Upper lobe of left lung (tissue), 4 donors: ENCODE measurements around the gene TRIOBP.

ENCODE experiments used
- POLR2A ChIP-seq, 4 donors: fragments of 450-650 bp; IDR thresholded peaks; one replicate each; pipeline ENCODE4 v1.5.1; 2016 to 2017; ENCODE audit warnings: antibody characterized with exemption in 4 of 4, mild to moderate bottlenecking in 2 of 4
- POLR2AphosphoS5 ChIP-seq, 2 donors: sonication (generic); formaldehyde crosslinking; IDR thresholded peaks; one replicate each; pipeline ENCODE4 v1.5.1; 2017; ENCODE audit warnings: antibody characterized with exemption in 2 of 2
- TF ChIP-seq, protein P1 (sequence below), 6 experiments: fragments of 450-650 bp in 4 of 6; fragments of 200-600 bp in 2 of 6; sonication (generic) in 2 of 6; IDR thresholded peaks; one replicate each; pipeline ENCODE4 v1.5.1; 2016 to 2019; ENCODE audit warnings: antibody characterized with exemption in 6 of 6

DNA sequence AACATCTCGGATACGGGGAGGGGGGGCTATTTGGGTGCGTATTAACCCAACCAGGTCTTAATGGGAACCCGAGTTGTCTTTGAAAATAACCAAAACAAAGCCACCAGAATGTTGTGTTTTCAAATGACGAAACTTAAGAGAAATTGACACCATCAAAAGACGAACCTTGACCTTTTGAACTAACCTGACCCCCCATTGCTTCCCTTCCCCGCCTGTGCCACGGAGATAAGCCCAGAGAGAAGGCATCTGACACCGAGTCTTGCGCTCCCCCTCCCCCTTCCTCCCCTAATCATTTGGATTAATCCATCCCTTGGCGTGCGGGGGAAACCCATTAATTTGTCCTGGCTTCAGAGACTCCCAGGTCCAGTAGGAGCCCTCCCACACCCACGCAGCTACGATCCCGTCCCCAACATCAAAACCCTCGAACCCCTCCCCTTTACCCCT, 106.4 kb downstream of the TRIOBP start:
- TF ChIP-seq, protein P1, sequence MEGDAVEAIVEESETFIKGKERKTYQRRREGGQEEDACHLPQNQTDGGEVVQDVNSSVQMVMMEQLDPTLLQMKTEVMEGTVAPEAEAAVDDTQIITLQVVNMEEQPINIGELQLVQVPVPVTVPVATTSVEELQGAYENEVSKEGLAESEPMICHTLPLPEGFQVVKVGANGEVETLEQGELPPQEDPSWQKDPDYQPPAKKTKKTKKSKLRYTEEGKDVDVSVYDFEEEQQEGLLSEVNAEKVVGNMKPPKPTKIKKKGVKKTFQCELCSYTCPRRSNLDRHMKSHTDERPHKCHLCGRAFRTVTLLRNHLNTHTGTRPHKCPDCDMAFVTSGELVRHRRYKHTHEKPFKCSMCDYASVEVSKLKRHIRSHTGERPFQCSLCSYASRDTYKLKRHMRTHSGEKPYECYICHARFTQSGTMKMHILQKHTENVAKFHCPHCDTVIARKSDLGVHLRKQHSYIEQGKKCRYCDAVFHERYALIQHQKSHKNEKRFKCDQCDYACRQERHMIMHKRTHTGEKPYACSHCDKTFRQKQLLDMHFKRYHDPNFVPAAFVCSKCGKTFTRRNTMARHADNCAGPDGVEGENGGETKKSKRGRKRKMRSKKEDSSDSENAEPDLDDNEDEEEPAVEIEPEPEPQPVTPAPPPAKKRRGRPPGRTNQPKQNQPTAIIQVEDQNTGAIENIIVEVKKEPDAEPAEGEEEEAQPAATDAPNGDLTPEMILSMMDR (IDR thresholded peaks at IDR 0.05): no peak
- TF ChIP-seq POLR2AphosphoS5 (IDR thresholded peaks at IDR 0.05) (no peak), POLR2A (IDR thresholded peaks at IDR 0.05) (no peak)
